Smooth muscle cell (in vitro differentiated cells): ENCODE results near the gene CNTN4. TPM values are rescaled to one million over a fixed set of nuclear protein-coding genes. Genes with fewer than 3 reads are reported as not detected.

Source experiments
- DNase-seq: peaks from one replicate; lab custom pipeline; 2025; ENCODE audit not compliant: unreplicated experiment; lab: John Stamatoyannopoulos, UW
- H2AFZ ChIP-seq: fragments of 200-600 bp; sonication (generic); 2 replicates; pipeline ENCODE4 v1.6.0; 2016; ENCODE audit warnings: antibody characterized with exemption, low read depth, mild to moderate bottlenecking
- H3F3A ChIP-seq: fragments of 200-600 bp; sonication (generic); 2 replicates; pipeline ENCODE4 v1.6.0; 2017; ENCODE audit warnings: antibody characterized with exemption, low read depth
- H3K27ac ChIP-seq: fragments of 200-600 bp; sonication (generic); 2 replicates; pipeline ENCODE4 v1.5.1; 2016; ENCODE audit warnings: low read depth, mild to moderate bottlenecking
- H3K27me3 ChIP-seq: fragments of 200-600 bp; sonication (generic); 2 replicates; pipeline ENCODE4 v1.6.1; 2016; ENCODE audit warnings: low read depth, mild to moderate bottlenecking
- H3K36me3 ChIP-seq: fragments of 200-600 bp; sonication (generic); 2 replicates; pipeline ENCODE4 v1.5.1; 2016; ENCODE audit warnings: low read depth
- H3K4me1 ChIP-seq: fragments of 200-600 bp; sonication (generic); 2 replicates; pipeline ENCODE4 v1.5.1; 2016; ENCODE audit warnings: low read depth
- H3K4me2 ChIP-seq: fragments of 200-600 bp; sonication (generic); 2 replicates; pipeline ENCODE4 v1.6.0; 2016; ENCODE audit warnings: mild to moderate bottlenecking
- H3K4me3 ChIP-seq: fragments of 200-600 bp; sonication (generic); 2 replicates; pipeline ENCODE4 v1.5.1; 2016; ENCODE audit warnings: mild to moderate bottlenecking
- H3K79me2 ChIP-seq: fragments of 200-600 bp; sonication (generic); 2 replicates; pipeline ENCODE4 v1.6.0; 2016; ENCODE audit warnings: low read depth, mild to moderate bottlenecking
- H3K9ac ChIP-seq: fragments of 200-600 bp; sonication (generic); 2 replicates; pipeline ENCODE4 v1.6.0; 2016; ENCODE audit warnings: low read depth
- H3K9me3 ChIP-seq: fragments of 200-600 bp; sonication (generic); replicated peaks from 2 replicates; pipeline ENCODE4 v1.5.1; 2016; ENCODE audit warnings: low read depth
- H4K20me1 ChIP-seq: fragments of 200-600 bp; sonication (generic); 2 replicates; pipeline ENCODE4 v1.6.0; 2016; ENCODE audit warnings: low read depth
- CTCF ChIP-seq: fragments of 200-600 bp; sonication (generic); IDR thresholded peaks from 2 replicates; pipeline ENCODE4 v1.5.1; 2017; ENCODE audit warnings: borderline replicate concordance, mild to moderate bottlenecking, antibody characterized with exemption; ENCODE audit not compliant: insufficient read depth, poor library complexity, severe bottlenecking
- WGBS: methylation state at CpG from one replicate; pipeline ENCODE4 v1.1.7; 2016; ENCODE audit warnings: low lambda C conversion rate; 5-methylcytosine and 5-hydroxymethylcytosine counted together
- polyA plus RNA-seq: library from polyadenylated mRNA; unstranded; fragments of >200 nt; fragmentation: Nextera tagmentation; extraction: Ambion mirVana; gene quantifications from 2 replicates; pipeline ENCODE4 v1.2.1, GENCODE V29; 2016
- total RNA-seq: library from RNA; depleted of rRNA; stranded (reverse); fragments of >200 nt; gene quantifications from 2 replicates; pipeline ENCODE4 v1.2.3, GENCODE V29; 2014

CNTN4 gene
- total and polyA plus RNA-seq, 2 experiments from 2014 or later, result 12.1 to 15.8 TPM

- no peak for TF ChIP-seq CTCF
- no peaks in the 10 kb centered on the region for H3K4me1 ChIP-seq
- H3F3A ChIP-seq, result no peaks in the 10 kb centered on the region
- H4K20me1 ChIP-seq, result no peaks in the 10 kb centered on the region
- WGBS, result 78% methylated on average over 3 of the region's 3 CpGs
- no peaks in the 10 kb centered on the region for H3K9me3 ChIP-seq
- no peak overlapping the region for H3K4me2 ChIP-seq
- no peak overlapping the region for H3K9ac ChIP-seq
- H3K27ac ChIP-seq, result no peak overlapping the region
- DNase-seq, result no peak
- H3K4me3 ChIP-seq, result no peak overlapping the region
- H3K36me3 ChIP-seq, result no peaks in the 10 kb centered on the region
- no peaks in the 10 kb centered on the region for H3K79me2 ChIP-seq
- peaks cover 6% of the 10 kb centered on the region for H3K27me3 ChIP-seq
- H2AFZ ChIP-seq, result no peak overlapping the region
These were observed 347.5 kb downstream of the CNTN4 start for GRCh38 chr3:2446146-2446545.

DNA sequence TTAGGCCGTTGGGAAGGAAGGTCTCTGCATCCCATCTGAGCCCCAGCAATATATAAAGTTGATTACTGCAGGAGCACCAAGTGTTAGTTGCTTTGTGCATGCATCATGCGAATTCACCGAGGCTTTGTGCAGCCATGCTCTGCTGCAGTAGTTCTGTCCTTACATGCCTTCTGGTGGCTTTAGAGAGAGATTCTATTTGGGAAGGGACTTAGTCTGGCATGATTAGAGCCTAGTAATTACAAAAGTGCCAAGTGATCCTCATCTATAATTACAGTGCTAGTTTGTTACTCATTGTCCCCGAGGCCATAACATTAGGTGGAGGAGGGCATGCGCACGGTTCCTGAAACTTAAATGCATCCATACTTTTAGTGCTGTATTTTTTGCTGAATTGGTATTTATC, 353.6 kb downstream of the CNTN4 start:
- WGBS, result 24% methylated on average over 6 of the region's 6 CpGs
- no peak overlapping the region for H3K27ac ChIP-seq

GRCh38 chr3:2454865-2455264, 356.2 kb downstream of the CNTN4 start:
- TF ChIP-seq CTCF, result no peak
- 27% methylated on average over 2 of the region's 2 CpGs for WGBS
- Histone ChIP-seq H4K20me1 (no peaks in the 10 kb centered on the region), H3K27ac (no peak overlapping the region), H3K27me3 (no peaks in the 10 kb centered on the region), H3F3A (no peaks in the 10 kb centered on the region), H3K4me2 (peak overlapping the region; percentile 19), H3K36me3 (no peaks in the 10 kb centered on the region), H3K79me2 (no peaks in the 10 kb centered on the region), H2AFZ (no peak overlapping the region), H3K4me1 (peaks cover 9% of the 10 kb centered on the region), H3K4me3 (no peak overlapping the region), H3K9me3 (no peaks in the 10 kb centered on the region), H3K9ac (no peak overlapping the region)
- DNase-seq, result no peak

More for the DNA sequence above, 353.6 kb downstream of the CNTN4 start:
- TF ChIP-seq CTCF, result no peak
- Histone ChIP-seq H3F3A (no peaks in the 10 kb centered on the region), H3K9ac (no peak overlapping the region), H3K9me3 (no peaks in the 10 kb centered on the region), H3K4me2 (peak overlapping the region; percentile 70), H3K27me3 (no peaks in the 10 kb centered on the region), H3K79me2 (no peaks in the 10 kb centered on the region), H3K4me1 (peaks cover 9% of the 10 kb centered on the region), H4K20me1 (no peaks in the 10 kb centered on the region), H3K4me3 (no peak overlapping the region), H3K36me3 (no peaks in the 10 kb centered on the region), H2AFZ (peak overlapping the region; percentile 32)
- no peak for DNase-seq

GRCh38 chr3:2456788-2457187, 358.1 kb downstream of the CNTN4 start:
- no peaks in the 10 kb centered on the region for H3K79me2 ChIP-seq
- no peaks in the 10 kb centered on the region for H3K27me3 ChIP-seq
- H3K27ac ChIP-seq, result no peak overlapping the region
- no peak overlapping the region for H3K9ac ChIP-seq
- H2AFZ ChIP-seq, result no peak overlapping the region
- 95% methylated on average over 4 of the region's 4 CpGs for WGBS
- no peaks in the 10 kb centered on the region for H4K20me1 ChIP-seq
- no peaks in the 10 kb centered on the region for H3K9me3 ChIP-seq
- H3F3A ChIP-seq, result no peaks in the 10 kb centered on the region
- no peak overlapping the region for H3K4me2 ChIP-seq
- no peaks in the 10 kb centered on the region for H3K36me3 ChIP-seq
- DNase-seq, result no peak
- peaks cover 7% of the 10 kb centered on the region for H3K4me1 ChIP-seq
- no peak overlapping the region for H3K4me3 ChIP-seq
- no peak for TF ChIP-seq CTCF
